Astrocyte (in vitro differentiated cells and primary cell): Measurements from ENCODE around the gene CACHD1.

ENCODE experiments used
- CTCF ChIP-seq: IDR thresholded peaks from 2 replicates; pipeline ENCODE4 v1.5.1; 2011; ENCODE audit warnings: low read depth, mild to moderate bottlenecking, inconsistent platforms, low read length, moderate library complexity; ENCODE audit not compliant: insufficient read depth
- EZH2 ChIP-seq: IDR thresholded peaks from 2 replicates; pipeline ENCODE4 v1.6.1; 2012; ENCODE audit warnings: mild to moderate bottlenecking, low read length, inconsistent platforms; ENCODE audit not compliant: insufficient read depth

GRCh38 chr1:64490213-64490818 is 20.4 kb downstream of the CACHD1 start:
- TF ChIP-seq CTCF (no peak), EZH2 (no peak)
